ENCODE results near the gene APBA2.

Gene APBA2

DNA sequence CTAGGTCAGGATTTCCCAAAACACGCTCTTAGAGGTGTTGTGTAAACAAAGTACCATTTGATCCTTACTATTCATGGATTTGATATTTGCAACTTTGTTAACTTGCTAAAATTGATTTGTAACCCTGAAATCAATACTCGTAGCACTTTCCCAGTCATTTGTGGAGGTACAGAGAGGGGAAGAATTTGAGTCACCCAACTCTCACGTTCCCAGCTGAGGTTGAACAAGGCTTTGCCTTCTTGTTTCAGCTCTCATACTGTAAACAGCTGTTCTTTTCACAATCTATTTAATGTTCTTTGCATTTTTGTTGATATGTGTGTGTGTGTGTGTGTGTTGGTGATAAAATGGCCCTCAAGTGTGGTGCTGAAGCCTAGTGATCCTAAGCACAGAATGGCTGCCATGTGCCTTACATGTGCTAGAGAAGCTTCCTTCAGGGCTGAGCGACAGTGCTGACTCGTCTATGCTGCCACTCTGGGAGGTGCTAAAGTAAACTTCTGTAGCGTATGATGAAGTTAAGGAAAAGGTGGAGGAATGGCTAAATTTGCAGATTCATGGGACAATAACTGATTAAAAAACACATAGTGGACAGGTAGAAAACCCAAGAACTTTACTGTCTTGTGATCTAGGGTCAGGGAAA, 173.2 kb downstream of the APBA2 start:
- no peak for DNase-seq (ENCODE audit: low spot score)

DNA sequence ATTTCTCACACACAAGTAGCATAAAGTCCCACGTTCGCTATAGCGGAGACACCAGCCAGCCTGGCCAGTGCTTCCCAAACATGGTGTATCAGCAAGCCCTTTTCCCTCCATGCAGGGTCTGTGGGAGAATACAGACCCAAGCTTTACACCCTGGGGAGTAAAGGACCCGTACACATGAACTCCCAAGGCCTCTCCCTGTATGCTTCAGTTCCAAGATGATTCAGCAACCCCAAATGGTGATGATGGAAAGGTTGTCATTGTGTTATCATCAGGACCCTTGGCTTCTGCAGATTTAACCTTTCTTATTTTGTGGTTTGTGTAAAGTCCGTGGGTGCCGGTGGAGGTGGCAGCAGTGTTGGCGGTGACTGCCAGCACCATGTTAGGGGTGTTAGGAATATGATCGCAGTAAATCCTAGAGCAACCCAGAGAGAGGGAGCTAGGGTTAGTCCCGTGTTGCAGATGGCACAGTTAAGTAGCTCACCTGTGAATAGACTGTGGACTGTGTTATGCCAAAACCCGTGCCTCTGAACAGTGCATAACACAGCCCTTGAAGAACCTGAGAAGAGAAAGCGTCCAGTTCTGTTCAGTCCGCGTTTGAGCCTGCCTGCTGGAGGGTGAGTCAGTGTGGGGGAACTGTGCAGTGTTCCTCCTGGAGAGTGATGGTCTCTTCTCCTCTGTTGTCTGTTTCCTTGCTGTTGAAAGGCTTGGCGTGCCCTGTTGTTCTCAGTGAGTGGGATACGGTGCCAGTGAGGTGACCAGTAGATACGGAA, 174.3 kb downstream of the APBA2 start:
- no peak for DNase-seq (ENCODE audit: low spot score)

- DNase-seq (ENCODE audit: low spot score) = no peak
These were observed 176.0 kb downstream of the APBA2 start for GRCh38 chr15:29061746-29062145.

DNA sequence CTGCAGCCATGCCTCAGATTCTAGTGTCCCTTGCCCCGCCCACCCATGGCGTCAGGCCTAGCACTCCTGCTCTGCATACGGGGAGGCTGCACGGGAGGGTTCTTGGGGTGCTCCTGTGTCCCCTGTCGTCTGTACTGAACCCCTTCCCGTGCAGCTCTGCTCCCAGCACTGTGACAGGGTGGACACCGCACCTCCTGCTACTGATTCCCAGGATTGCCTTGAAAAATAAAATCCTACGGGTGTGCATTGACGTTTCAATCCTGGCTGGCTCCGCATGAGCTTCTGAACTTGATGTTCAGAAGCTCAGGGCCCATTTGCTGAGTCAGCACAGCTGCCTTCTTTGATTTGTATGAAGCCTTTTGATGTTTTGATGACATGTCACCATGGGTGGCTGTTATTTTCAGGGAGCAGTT, 176.4 kb downstream of the APBA2 start:
- no peak for DNase-seq (ENCODE audit: low spot score)

DNA sequence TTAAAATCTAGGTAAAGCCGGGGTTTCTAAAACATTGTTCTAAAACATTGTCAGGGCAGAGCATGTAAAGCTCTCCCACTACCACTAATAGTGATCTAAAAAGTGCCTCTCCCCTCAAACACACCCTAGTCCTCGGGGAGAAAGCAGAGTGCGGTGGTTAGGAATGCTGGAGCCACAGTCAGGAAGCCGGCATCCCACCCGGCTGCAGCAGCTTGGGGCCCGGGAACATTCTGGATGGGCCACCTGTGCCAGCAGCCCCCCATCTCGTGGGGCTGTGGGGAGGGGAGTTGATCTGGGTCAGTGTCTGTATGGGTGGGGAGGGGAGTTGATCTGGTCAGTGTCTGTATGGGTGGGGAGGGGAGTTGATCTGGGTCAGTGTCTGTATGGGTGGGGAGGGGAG, 176.9 kb downstream of the APBA2 start:
- no peak for DNase-seq (ENCODE audit: low spot score)

DNA sequence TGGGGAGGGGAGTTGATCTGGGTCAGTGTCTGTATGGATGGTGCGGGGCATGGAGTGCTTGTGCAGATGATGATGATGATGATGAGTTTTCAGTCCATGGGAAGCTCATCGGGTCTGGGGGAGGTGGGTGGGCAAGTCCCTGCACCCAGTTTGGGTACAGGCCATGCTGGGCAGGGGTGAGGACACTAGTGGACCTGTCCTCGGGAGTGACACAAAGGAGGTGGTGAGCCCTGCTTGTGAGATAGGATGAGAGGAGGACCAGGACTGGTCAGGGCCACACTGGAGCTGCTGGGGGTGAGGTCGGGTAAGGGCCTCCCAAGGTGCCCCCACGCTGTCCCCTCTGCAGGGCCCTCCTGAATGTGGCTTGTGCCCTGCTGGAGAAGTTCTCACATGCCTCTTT, 177.9 kb downstream of the APBA2 start:
- DNase-seq (ENCODE audit: low spot score) = no peak

DNA sequence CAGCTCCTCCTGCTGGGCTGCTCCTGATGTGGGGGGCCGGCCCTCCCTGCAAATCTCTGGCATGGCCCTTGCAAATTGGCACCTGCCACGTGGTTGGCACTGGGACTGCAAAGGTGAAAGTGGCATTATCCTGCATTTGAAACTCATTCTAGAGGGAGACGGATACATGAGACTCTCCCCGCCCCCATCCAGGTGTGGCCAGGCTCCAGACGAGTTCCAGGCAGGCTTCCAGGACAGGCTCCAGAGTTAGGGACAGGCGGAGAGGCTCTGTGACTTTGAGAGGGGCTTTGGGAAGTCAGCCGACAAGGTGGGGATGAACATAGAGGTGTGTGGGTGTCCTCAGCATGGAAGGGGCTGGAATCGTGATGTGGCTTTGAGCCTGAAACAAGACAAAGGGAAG, 178.5 kb downstream of the APBA2 start:
- no peak for DNase-seq (ENCODE audit: low spot score)

DNA sequence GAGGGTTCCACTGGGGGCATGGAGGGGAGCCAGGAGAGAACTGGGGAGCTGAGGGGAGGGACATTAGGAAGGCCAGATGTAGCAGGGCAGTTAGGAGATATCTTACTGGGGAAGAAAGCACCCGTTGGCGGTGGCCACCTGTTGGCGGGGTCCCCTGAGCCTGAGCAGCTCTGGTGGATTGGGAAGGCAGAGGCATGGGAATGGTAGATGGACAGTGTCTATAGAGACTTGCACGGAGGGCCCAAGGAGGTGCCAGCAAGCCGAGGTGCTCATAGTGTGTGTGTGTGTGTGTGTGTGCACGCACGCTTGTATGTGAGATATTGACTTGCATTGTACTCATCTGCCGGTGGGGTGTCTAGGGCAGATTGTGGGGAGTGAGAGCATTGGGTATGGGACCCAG, 179.0 kb downstream of the APBA2 start:
- DNase-seq (ENCODE audit: low spot score) = no peak

DNA sequence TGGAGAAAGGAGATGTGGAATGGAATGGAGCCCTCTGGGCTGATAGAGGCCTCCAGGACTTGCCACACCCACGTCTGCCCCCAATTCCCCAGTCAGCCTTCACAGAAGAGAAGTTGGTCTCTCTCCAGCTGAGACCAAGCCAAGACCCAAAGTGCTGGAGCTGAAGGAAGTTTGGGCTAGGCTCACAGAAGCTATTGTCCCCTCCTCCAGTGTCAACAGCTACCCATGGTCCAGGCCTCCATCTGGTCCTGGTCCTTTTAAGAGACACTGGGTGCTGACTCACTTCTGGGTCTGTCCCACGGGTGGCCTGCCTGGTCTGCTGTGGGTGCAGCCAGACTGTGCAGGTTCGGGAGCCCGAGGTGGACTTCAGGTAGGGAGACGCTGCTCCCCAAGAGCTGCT, 179.8 kb downstream of the APBA2 start:
- DNase-seq (ENCODE audit: low spot score) = no peak

GRCh38 chr15:29066310-29066709, 180.5 kb downstream of the APBA2 start:
- no peak for DNase-seq (ENCODE audit: low spot score)

- DNase-seq (ENCODE audit: low spot score) = no peak
These were observed 181.1 kb downstream of the APBA2 start for GRCh38 chr15:29066838-29067237.

GRCh38 chr15:29067949-29068348, 182.2 kb downstream of the APBA2 start:
- DNase-seq (ENCODE audit: low spot score) = no peak

- no peak for DNase-seq (ENCODE audit: low spot score)
These were observed 184.9 kb downstream of the APBA2 start for GRCh38 chr15:29070471-29071231.

- no peak for DNase-seq (ENCODE audit: low spot score)
These were observed 185.6 kb downstream of the APBA2 start for GRCh38 chr15:29071232-29071881.

GRCh38 chr15:29071882-29072273, 186.1 kb downstream of the APBA2 start:
- DNase-seq (ENCODE audit: low spot score) = no peak

DNA sequence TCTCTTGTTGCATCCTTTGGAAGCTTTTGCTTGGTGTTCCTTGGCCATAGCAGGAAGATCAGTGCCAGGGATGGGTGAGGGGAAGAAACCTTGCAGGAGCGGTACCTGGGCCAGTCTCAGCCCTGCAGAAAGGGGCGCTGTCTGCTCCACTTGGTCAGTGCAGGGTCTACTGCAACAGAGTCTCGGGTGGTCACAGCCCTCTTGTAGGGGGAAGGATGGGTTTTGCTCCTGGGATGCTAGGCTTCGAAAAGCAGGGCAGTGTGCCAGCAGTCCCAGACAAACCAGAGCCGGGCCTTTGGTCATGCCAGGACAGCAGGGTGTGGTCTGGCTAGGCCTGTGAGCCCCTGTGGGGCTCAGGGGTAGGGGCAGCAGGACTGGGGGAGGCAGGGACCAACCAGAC, 186.7 kb downstream of the APBA2 start:
- no peak for DNase-seq (ENCODE audit: low spot score)

DNA sequence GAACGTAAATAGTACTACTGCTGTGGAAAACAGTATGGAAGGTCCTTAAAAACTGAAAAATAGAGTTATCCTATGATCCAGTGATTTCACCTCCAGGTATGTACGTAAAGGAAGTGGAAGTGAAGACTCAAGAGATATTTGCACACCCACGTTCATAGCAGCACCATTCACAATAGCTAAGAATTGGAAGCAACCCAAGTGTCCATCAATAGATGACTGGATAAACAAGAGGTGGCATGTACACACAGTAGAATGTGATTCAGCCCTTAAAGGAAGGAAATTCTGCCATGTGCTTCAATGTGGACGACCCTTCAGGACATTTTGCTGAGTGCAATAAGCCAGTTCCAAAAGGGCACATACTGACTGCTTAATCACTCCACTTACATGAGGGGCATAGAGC, 188.3 kb downstream of the APBA2 start:
- no peak for DNase-seq (ENCODE audit: low spot score)

DNA sequence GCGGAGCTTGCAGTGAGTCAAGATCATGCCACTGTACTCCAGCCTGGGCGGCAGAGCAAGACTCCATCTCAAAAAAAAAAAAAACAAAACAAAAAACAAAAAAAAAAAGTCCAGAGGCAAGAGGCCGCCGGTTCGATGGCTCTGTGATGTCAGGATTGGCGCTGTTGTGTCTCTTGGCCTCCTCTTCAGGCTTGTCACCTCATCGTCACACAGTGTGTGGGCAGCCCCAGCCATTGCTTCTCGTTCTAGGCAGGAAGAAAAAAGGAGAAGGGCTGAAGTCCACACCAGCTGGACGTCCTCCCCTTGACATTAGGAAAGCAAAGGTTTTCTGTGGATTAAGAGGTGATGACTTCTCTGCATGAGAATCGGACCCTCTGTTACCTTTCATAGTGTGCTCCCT, 192.8 kb downstream of the APBA2 start:
- no peak for DNase-seq (ENCODE audit: low spot score)

DNA sequence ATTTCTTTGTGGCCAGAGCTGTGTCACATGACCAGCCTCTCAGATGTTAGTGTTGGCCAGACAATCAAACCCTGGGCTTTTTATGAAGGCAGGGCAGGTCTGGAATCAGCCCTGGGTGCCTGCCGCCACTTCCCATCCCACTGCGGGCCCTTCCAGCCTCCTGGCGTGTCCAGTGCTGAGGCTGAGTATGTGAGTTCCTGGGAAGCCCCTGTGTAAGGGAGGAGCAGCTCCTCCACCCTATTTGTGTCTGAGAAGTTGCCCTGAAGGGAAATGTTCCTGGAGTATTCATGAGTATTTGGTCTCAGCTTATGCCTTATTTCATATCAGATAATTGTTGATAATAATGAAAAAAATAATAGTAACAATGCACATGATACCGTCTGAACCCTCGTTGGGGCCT, 193.7 kb downstream of the APBA2 start:
- no peak for DNase-seq (ENCODE audit: low spot score)

DNA sequence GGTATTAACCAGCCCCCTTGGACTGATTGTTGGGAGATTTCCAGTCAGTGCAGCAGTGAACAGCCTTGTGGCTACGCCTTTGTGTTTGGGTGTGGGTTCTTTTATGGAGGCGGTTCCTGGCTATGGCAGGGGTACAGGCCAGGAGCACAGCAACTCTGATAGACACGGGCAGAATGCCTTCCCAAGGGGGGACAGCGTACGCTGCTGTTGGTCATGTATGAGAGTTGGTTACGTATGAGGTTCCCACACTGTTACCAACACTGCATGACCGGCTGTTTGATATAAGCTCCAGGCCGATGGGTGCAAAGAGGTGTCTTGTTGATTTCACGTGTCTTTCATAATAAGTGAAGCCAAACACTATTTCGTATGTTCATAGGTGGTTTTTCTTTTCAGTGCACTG, 196.0 kb downstream of the APBA2 start:
- DNase-seq (ENCODE audit: low spot score) = no peak

DNA sequence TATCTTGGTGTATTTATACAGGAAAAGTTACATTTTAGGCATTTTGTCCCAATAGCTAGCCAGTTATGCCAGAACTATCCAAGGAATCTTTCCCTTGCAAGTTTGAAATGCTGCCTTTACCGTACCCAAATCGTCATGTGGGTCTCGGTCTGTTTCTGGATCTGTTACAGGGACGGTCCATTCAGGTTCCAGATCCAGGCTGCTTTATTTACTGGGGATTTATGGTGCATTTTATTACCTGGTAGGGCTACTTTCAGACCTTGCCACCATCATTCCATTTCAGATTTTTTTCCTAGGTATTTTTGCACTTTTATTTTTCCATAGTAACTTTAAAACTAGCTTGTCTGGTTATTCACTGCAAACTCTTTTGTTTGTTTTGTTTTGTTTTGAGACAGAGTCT, 197.4 kb downstream of the APBA2 start:
- DNase-seq (ENCODE audit: low spot score) = no peak

DNA sequence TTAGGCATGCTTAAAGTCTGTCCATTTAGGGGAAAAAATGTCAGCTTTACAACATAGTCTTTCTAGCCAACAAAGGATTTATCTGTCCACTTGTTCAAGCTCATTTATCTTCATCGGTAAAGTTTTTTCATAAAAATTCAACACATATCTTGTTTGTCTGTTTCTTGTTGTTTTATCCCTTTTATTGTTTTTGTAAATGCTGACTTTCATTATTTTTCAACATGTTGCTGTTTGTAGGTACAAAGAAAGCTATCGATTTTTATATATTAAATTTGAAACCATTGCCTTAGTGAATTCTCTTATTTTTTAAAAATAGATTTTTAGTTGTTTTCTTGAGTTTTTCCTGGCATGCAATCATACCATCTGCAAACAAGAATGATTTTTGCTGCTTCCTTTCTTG, 198.1 kb downstream of the APBA2 start:
- no peak for DNase-seq (ENCODE audit: low spot score)

DNA sequence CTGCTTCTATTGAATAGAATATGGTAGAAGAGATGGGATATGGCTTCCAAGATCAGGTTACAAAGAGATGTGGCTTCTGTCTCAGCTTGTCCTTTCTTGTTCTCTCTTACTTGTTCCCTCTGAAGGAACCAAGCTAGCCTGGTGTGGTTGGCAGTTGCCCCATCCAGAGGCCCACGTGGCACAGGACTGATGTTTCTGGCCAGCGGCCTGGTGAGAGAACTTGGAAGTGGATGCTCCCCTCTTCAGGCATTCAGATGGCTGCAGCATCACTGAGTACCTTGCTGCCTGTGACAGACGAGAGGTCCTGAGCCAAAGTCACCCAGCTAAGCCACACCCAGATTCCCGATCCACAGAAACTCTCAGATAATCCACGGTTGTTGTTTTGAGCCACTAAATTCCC, 200.2 kb downstream of the APBA2 start:
- no peak for DNase-seq (ENCODE audit: low spot score)

All from kidney tubule cell (primary cell).